Stimulated activated CD4-positive, alpha-beta T cell treated with anti-CD3 and anti-CD28 coated beads, Interleukin-12 subunit alpha, Interleukin-12 subunit beta, amount 100 ng/mL, for 4 hours (primary cell): Measurements from ENCODE around the gene TEPSIN.

ENCODE experiments used
- DNase-seq: peaks from one replicate; pipeline ENCODE4 v3.0.0-alpha.2; 2020

The TEPSIN gene

DNA sequence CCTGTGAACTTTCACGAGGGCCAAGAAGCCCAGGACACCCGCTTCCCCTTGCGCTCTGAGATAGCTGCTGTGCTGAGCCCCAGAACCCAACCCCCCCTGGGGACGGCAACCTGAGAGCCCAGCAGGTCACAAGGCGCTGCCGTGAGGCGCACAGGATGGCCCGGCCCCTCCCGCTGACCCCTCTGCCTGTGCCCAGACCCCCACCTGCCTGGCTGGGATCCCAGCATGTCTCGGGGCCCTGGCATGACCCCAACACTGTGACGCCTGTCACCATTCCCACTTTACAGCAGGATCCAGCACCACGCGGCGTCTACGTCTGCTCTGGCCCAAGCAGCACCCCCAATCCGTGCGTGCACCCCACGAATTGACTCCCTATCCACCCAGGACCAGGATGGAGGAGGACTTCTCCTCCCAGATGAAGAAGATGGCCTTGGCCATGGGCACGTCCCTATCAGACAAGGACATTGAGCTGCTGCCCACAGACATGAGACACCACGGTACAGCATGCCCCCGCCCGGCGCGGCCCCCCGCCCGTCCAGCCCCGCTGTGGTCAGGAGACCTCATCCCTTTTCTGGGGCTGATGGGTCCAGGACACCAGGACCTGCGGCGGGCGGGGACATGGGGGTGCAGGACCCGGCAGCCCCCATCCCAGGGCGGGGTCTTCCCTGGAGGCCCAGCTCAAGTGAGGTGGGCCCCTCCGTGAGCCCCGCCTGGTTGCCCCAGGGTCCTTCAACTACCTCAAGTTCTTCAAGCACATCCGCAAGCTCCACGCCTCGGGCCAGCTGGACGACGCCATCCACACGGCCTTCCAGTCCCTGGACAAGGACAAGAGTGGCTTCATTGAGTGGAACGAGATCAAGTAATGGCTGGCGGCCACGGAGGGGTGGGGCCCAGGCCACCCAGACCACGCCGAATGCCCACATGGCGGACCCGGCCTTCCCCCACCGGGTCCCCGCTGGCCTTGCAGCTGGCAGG lies 57.7 kb downstream of the TEPSIN start:
- no peak for DNase-seq

DNA sequence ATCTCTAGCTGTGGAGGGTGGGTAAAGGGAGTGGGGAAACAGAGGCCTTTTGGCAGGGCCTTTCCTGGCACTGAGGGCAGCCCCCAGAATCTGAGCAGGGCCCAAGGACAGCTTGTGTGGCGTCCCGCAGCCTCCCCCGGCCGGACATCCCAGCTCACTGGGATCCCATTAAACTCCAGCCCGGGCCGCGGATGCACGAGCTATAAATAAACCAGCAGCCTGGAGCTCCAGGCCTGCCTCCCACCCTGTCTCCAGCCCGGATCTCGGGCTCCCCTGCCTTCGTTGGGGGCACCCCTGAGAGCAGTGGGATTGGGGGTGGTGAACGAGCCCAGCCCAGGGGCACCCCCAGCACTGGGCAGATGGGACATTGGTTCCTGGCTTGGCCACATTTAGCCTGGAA lies 59.0 kb downstream of the TEPSIN start:
- DNase-seq = no peak

GRCh38 chr17:81179220-81179619 lies 59.6 kb downstream of the TEPSIN start:
- no peak for DNase-seq
